ENCODE results near the gene CAPNS1.

- no peak for TF ChIP-seq CTCF (conservative IDR thresholded peaks at IDR 0.05 in 1 of 2, IDR thresholded peaks at IDR 0.05 in 1 of 2; ENCODE audit: extremely low read depth in 1 of 2, insufficient read depth in 1 of 2, low read depth in 1 of 2, low read length in 2 of 2)
- TF ChIP-seq EZH2 (IDR thresholded peaks at IDR 0.05; ENCODE audit: borderline replicate concordance, low read length) = no peak
These were observed 36.7 kb upstream of the CAPNS1 start for GRCh38 chr19:36103040-36103626.

All from mammary epithelial cell (primary cell).